ENCODE data around the gene MEIS1. TPM values are rescaled to one million over a fixed set of nuclear protein-coding genes. Genes with fewer than 3 reads are reported as not detected.

MEIS1 gene
- total and polyA plus RNA-seq, 12 donors = 24.8 to 63.8 (median 38.6) TPM

GRCh38 chr2:66571918-66572317 lies 137.0 kb downstream of the MEIS1 start:
- peaks cover 12 to 31% (median 17%) of the 10 kb centered on the region in 9 donors for H3K4me1 ChIP-seq
- H3K9me3 ChIP-seq = no peaks in the 10 kb centered on the region
- H3K27ac ChIP-seq = no peak overlapping the region
- no peak for TF ChIP-seq CTCF (IDR thresholded peaks at IDR 0.05)
- ATAC-seq (no peak), DNase-seq (no peak)
- H3K27me3 ChIP-seq = peaks cover 0 to 42% (median 16%) of the 10 kb centered on the region in 7 donors
- no peak overlapping the region for H3K4me3 ChIP-seq
- 80 to 82% methylated on average over 6 of the region's 6 CpGs for WGBS, 2 donors
- intact Hi-C loops (cut with DNase I) = loop anchor here in 7 of 10 donors (2.0 to 10.0 kb wide), 8 partner anchors 135 to 1273 kb away; partner anchors contain the start of gene MEIS1 (in 1 of the 7)
- peaks cover 0 to 53% (median 4%) of the 10 kb centered on the region in 9 donors for H3K36me3 ChIP-seq

GRCh38 chr2:66572391-66572790 lies 137.5 kb downstream of the MEIS1 start:
- Histone ChIP-seq H3K4me1 (peaks cover 15 to 36% (median 21%) of the 10 kb centered on the region in 9 donors), H3K27me3 (peaks cover 0 to 47% (median 21%) of the 10 kb centered on the region in 7 donors), H3K4me3 (no peak overlapping the region), H3K27ac (no peak overlapping the region), H3K36me3 (peaks cover 0 to 48% (median 4%) of the 10 kb centered on the region in 9 donors), H3K9me3 (no peaks in the 10 kb centered on the region)
- no peak for DNase-seq
- intact Hi-C loops (cut with DNase I) = loop anchor here in 7 of 10 donors (2.0 to 10.0 kb wide), 8 partner anchors 135 to 1272 kb away; partner anchors contain the start of gene MEIS1 (in 1 of the 7)
- no peak for ATAC-seq
- 81 to 83% methylated on average over 3 of the region's 3 CpGs for WGBS, 2 donors
- no peak for TF ChIP-seq CTCF (IDR thresholded peaks at IDR 0.05)

GRCh38 chr2:66573416-66573815 lies 138.5 kb downstream of the MEIS1 start:
- no peak for ATAC-seq
- Histone ChIP-seq H3K4me3 (no peak overlapping the region), H3K27me3 (peaks cover 5 to 57% (median 31%) of the 10 kb centered on the region in 7 donors), H3K9me3 (no peaks in the 10 kb centered on the region), H3K36me3 (peaks cover 0 to 38% (median under 1%) of the 10 kb centered on the region in 9 donors), H3K27ac (peak overlapping the region in 1 of 10 donors; percentile 15), H3K4me1 (peaks cover 16 to 43% (median 23%) of the 10 kb centered on the region in 9 donors)
- no peak for DNase-seq
- no peak for TF ChIP-seq CTCF (IDR thresholded peaks at IDR 0.05)
- intact Hi-C loops (cut with DNase I) = loop anchor here in 7 of 10 donors (2.0 to 10.0 kb wide), 8 partner anchors 136 to 1271 kb away; partner anchors contain the start of gene MEIS1 (in 1 of the 7)
- WGBS, 2 donors = 73 to 77% methylated on average over 7 of the region's 7 CpGs

- H3K36me3 ChIP-seq = peaks cover 0 to 34% (median 0%) of the 10 kb centered on the region in 9 donors
- peaks cover 16 to 46% (median 23%) of the 10 kb centered on the region in 9 donors for H3K4me1 ChIP-seq
- intact Hi-C loops (cut with DNase I) = loop anchor here in 8 of 10 donors (2.0 to 10.0 kb wide), 11 partner anchors 137 to 1271 kb away; partner anchors contain the start of gene MEIS1 (in 3 of the 8)
- peak overlapping the region in 2 of 10 donors; percentile 8 to 15 for H3K4me3 ChIP-seq
- DNase-seq (no peak), ATAC-seq (peak in 1 of 8 donors; percentile 20)
- 31 to 46% methylated on average over 8 of the region's 8 CpGs for WGBS, 2 donors
- H3K27ac ChIP-seq = peak overlapping the region in 3 of 10 donors; percentile 15 to 57 (median 43)
- H3K27me3 ChIP-seq = peaks cover 9 to 62% (median 35%) of the 10 kb centered on the region in 7 donors
- H3K9me3 ChIP-seq = no peaks in the 10 kb centered on the region
- TF ChIP-seq CTCF (IDR thresholded peaks at IDR 0.05) = no peak
Measured at GRCh38 chr2:66573821-66574233, 138.9 kb downstream of the MEIS1 start.
